NCI-H2107 (cell line): ENCODE results near the gene ACTR3C.
"Not testable (repeated sequence)": the region's sequence is repeated elsewhere in the genome, so short reads cannot be mapped to it uniquely, and the experiment has no call there.

Experiments
- DNase-seq: peaks from one replicate; lab custom pipeline; 2025; lab: John Stamatoyannopoulos, UW

ACTR3C gene

GRCh38 chr7:150336746-150337145, 13.4 kb upstream of the ACTR3C start:
- DNase-seq, result no peak

GRCh38 chr7:150335774-150336112, 12.4 kb upstream of the ACTR3C start:
- DNase-seq, result no peak

- no peak for DNase-seq
Observed at GRCh38 chr7:150335108-150335773, 11.9 kb upstream of the ACTR3C start.

- no peak for DNase-seq
Observed at GRCh38 chr7:150334108-150334507, 10.8 kb upstream of the ACTR3C start.

GRCh38 chr7:150333659-150334058, 10.3 kb upstream of the ACTR3C start:
- DNase-seq, result no peak

- DNase-seq, result no peak
Observed at GRCh38 chr7:150332852-150333635, 9.7 kb upstream of the ACTR3C start.

GRCh38 chr7:150330211-150330885, 7.0 kb upstream of the ACTR3C start:
- no peak for DNase-seq

GRCh38 chr7:150329331-150330120, 6.2 kb upstream of the ACTR3C start:
- no peak for DNase-seq

GRCh38 chr7:150327308-150327707, 4.0 kb upstream of the ACTR3C start:
- no peak for DNase-seq

GRCh38 chr7:150326657-150327268, 3.4 kb upstream of the ACTR3C start:
- DNase-seq, result no peak

GRCh38 chr7:150325901-150326300, 2.6 kb upstream of the ACTR3C start:
- DNase-seq, result no peak

- no peak for DNase-seq
Observed at GRCh38 chr7:150325110-150325611, 1.8 kb upstream of the ACTR3C start.

GRCh38 chr7:150324373-150324961, 1.1 kb upstream of the ACTR3C start:
- peak; percentile 19 for DNase-seq

GRCh38 chr7:150323682-150324372, 482 bp upstream of the ACTR3C start:
- no peak for DNase-seq

GRCh38 chr7:150322114-150322832, 1.1 kb downstream of the ACTR3C start:
- DNase-seq, result no peak

- DNase-seq, result no peak
Observed at GRCh38 chr7:150321788-150322113, 1.6 kb downstream of the ACTR3C start.

- no peak for DNase-seq
Observed at GRCh38 chr7:150317748-150318444, 5.4 kb downstream of the ACTR3C start.

- not testable (repeated sequence) for DNase-seq
Observed at GRCh38 chr7:150316987-150317386, 6.4 kb downstream of the ACTR3C start.

GRCh38 chr7:150314639-150315239, 8.6 kb downstream of the ACTR3C start:
- no peak for DNase-seq
